GM23248 (cell line): ENCODE data around the gene JADE2. TPM values are rescaled to one million over a fixed set of nuclear protein-coding genes. Genes with fewer than 3 reads are reported as not detected.
A peak's percentile ranks its signal among the peaks of the same experiment; 100 is the strongest.

Experiments
- DNase-seq: peaks from one replicate; pipeline ENCODE4 v3.0.0-alpha.2; 2015
- H2AFZ ChIP-seq: fragments of 200-600 bp; sonication (generic); 2 replicates; pipeline ENCODE4 v1.6.1; 2016; ENCODE audit warnings: antibody characterized with exemption
- H3F3A ChIP-seq: fragments of 200-600 bp; sonication (generic); 2 replicates; pipeline ENCODE4 v1.6.1; 2016; ENCODE audit warnings: mild to moderate bottlenecking, antibody characterized with exemption, mixed run types; ENCODE audit not compliant: insufficient read depth
- H3K27ac ChIP-seq: fragments of 200-600 bp; sonication (generic); 2 replicates; pipeline ENCODE4 v1.5.1; 2016; ENCODE audit warnings: mild to moderate bottlenecking
- H3K27me3 ChIP-seq: fragments of 200-600 bp; sonication (generic); replicated peaks from 2 replicates; pipeline ENCODE4 v1.6.1; 2016; ENCODE audit warnings: mild to moderate bottlenecking; ENCODE audit not compliant: insufficient read depth
- H3K36me3 ChIP-seq: fragments of 200-600 bp; sonication (generic); 2 replicates; pipeline ENCODE4 v1.6.1; 2016; ENCODE audit warnings: low read depth, mild to moderate bottlenecking
- H3K4me1 ChIP-seq: fragments of 200-600 bp; sonication (generic); 2 replicates; pipeline ENCODE4 v1.6.1; 2016; ENCODE audit warnings: mild to moderate bottlenecking; ENCODE audit not compliant: insufficient read depth
- H3K4me2 ChIP-seq: fragments of 200-600 bp; sonication (generic); one replicate; pipeline ENCODE4 v1.6.1; 2016; ENCODE audit warnings: mild to moderate bottlenecking; ENCODE audit not compliant: unreplicated experiment
- H3K4me3 ChIP-seq: fragments of 200-600 bp; sonication (generic); 2 replicates; pipeline ENCODE4 v1.5.1; 2016; ENCODE audit warnings: mild to moderate bottlenecking
- H3K79me2 ChIP-seq: fragments of 200-600 bp; sonication (generic); 2 replicates; pipeline ENCODE4 v1.6.1; 2016; ENCODE audit warnings: mild to moderate bottlenecking; ENCODE audit not compliant: insufficient read depth
- H3K9ac ChIP-seq: fragments of 200-600 bp; sonication (generic); 2 replicates; pipeline ENCODE4 v1.6.1; 2016; ENCODE audit warnings: mild to moderate bottlenecking
- H3K9me2 ChIP-seq: fragments of 200-600 bp; sonication (generic); 2 replicates; pipeline ENCODE4 v1.6.1; 2016; ENCODE audit warnings: mixed run types, mild to moderate bottlenecking, moderate library complexity; ENCODE audit not compliant: insufficient read depth
- H3K9me3 ChIP-seq: fragments of 200-600 bp; sonication (generic); one replicate; pipeline ENCODE4 v1.6.1; 2017; ENCODE audit warnings: low read depth
- H4K20me1 ChIP-seq: fragments of 200-600 bp; sonication (generic); 2 replicates; pipeline ENCODE4 v1.6.0; 2016; ENCODE audit not compliant: insufficient read depth
- EZH2 ChIP-seq: fragments of 200-600 bp; sonication (generic); IDR thresholded peaks from 2 replicates; pipeline ENCODE4 v1.6.1; 2018; ENCODE audit warnings: antibody characterized with exemption, mild to moderate bottlenecking; ENCODE audit not compliant: insufficient read depth, poor library complexity, severe bottlenecking
- EZH2phosphoT487 ChIP-seq: fragments of 200-600 bp; sonication (generic); IDR thresholded peaks from 2 replicates; pipeline ENCODE4 v1.6.1; 2018; ENCODE audit warnings: antibody characterized with exemption, moderate library complexity, mild to moderate bottlenecking, low read depth; ENCODE audit not compliant: insufficient read depth
- whole genome bisulfite sequencing, 2 experiments: methylation state at CpG; one replicate each; pipeline ENCODE4 v1.1.6; 2015 to 2017; ENCODE audit warnings: low lambda C conversion rate in 2 of 2, low coverage in 1 of 2; ENCODE audit errors: missing lambda C conversion rate in 2 of 2; 5-methylcytosine and 5-hydroxymethylcytosine counted together
- in situ Hi-C: fragments of 300-500 bp; cut with MboI; formaldehyde crosslinking; loops from 2 replicates; pipeline ENCODE4 v1.15.0; 2020
- polyA plus RNA-seq: library from polyadenylated mRNA; unstranded; fragments of >200 nt; fragmentation: Nextera tagmentation; extraction: Ambion mirVana; gene quantifications from 2 replicates; pipeline ENCODE4 v1.2.1, GENCODE V29; 2016
- total RNA-seq: library from RNA; depleted of rRNA; stranded (reverse); fragments of >200 nt; shearing (Covaris generic); gene quantifications from 2 replicates; pipeline ENCODE4 v1.2.3, GENCODE V29; 2014

JADE2 gene
- total and polyA plus RNA-seq, 2 experiments from 2014 or later = 7.1 to 18.0 TPM

GRCh38 chr5:134574521-134574920 lies 49.1 kb downstream of the JADE2 start:
- H3K27me3 ChIP-seq = no peaks in the 10 kb centered on the region
- no peak overlapping the region for H3K27ac ChIP-seq
- H3F3A ChIP-seq = no peaks in the 10 kb centered on the region
- H3K79me2 ChIP-seq = peaks cover 24% of the 10 kb centered on the region
- peaks cover 3% of the 10 kb centered on the region; the same call in 1 of the 2 replicates for H3K36me3 ChIP-seq
- H4K20me1 ChIP-seq = no peaks in the 10 kb centered on the region
- TF ChIP-seq EZH2phosphoT487 (no peak), EZH2 (no peak)
- H3K9me2 ChIP-seq = no peaks in the 10 kb centered on the region
- WGBS, 2 experiments = 74 to 79% methylated on average over 4 of the region's 4 CpGs
- H3K4me1 ChIP-seq = no peaks in the 10 kb centered on the region
- no peak overlapping the region for H2AFZ ChIP-seq
- no peak for DNase-seq
- no peaks in the 10 kb centered on the region for H3K9me3 ChIP-seq
- no peak overlapping the region for H3K9ac ChIP-seq
- H3K4me3 ChIP-seq = no peak overlapping the region
- in situ Hi-C loops = no loop called here
- no peak overlapping the region for H3K4me2 ChIP-seq

- no peak for DNase-seq
- H3K4me1 ChIP-seq = no peaks in the 10 kb centered on the region
- H3K9me3 ChIP-seq = no peaks in the 10 kb centered on the region
- H3K79me2 ChIP-seq = peaks cover 16% of the 10 kb centered on the region
- 82 to 87% methylated on average over 2 of the region's 2 CpGs for WGBS, 2 experiments
- in situ Hi-C loops = loop anchor here (25.0 kb wide), 1 partner anchor 388 kb away; the partner anchor contains the start of gene SKP1
- H3K4me3 ChIP-seq = no peak overlapping the region
- no peak overlapping the region for H3K4me2 ChIP-seq
- H3K9me2 ChIP-seq = no peaks in the 10 kb centered on the region
- H3F3A ChIP-seq = no peaks in the 10 kb centered on the region
- TF ChIP-seq EZH2phosphoT487 (no peak), EZH2 (no peak)
- no peaks in the 10 kb centered on the region for H4K20me1 ChIP-seq
- H3K36me3 ChIP-seq = peaks cover 3% of the 10 kb centered on the region; the same call in 1 of the 2 replicates
- no peak overlapping the region for H3K27ac ChIP-seq
- no peak overlapping the region for H3K9ac ChIP-seq
- no peak overlapping the region for H2AFZ ChIP-seq
- no peaks in the 10 kb centered on the region for H3K27me3 ChIP-seq
Measured at GRCh38 chr5:134575316-134575715, 49.8 kb downstream of the JADE2 start.

- no peak overlapping the region for H3K27ac ChIP-seq
- no peaks in the 10 kb centered on the region for H4K20me1 ChIP-seq
- H3K27me3 ChIP-seq = no peaks in the 10 kb centered on the region
- peaks cover 8% of the 10 kb centered on the region for H3K36me3 ChIP-seq
- 90 to 91% methylated on average over 12 of the region's 12 CpGs for WGBS, 2 experiments
- H3K9me3 ChIP-seq = no peaks in the 10 kb centered on the region
- no peak for DNase-seq
- H3K4me3 ChIP-seq = no peak overlapping the region
- 0 out of 2 replicates have a peak, but pooled peaks cover 3% of the 10 kb centered on the region for H3F3A ChIP-seq
- TF ChIP-seq EZH2 (no peak), EZH2phosphoT487 (no peak)
- 0 out of 2 replicates have a peak, but pooled peaks cover 4% of the 10 kb centered on the region for H3K79me2 ChIP-seq
- in situ Hi-C loops = loop anchor here (25.0 kb wide), 1 partner anchor 389 kb away; the partner anchor contains the start of gene SKP1
- no peaks in the 10 kb centered on the region for H3K9me2 ChIP-seq
- H2AFZ ChIP-seq = no peak overlapping the region
- no peak overlapping the region for H3K4me2 ChIP-seq
- no peak overlapping the region for H3K9ac ChIP-seq
- no peaks in the 10 kb centered on the region for H3K4me1 ChIP-seq
Measured at GRCh38 chr5:134576386-134577021, 51.0 kb downstream of the JADE2 start.

GRCh38 chr5:134577022-134577795 lies 51.7 kb downstream of the JADE2 start:
- 52 to 61% methylated on average over 10 of the region's 10 CpGs for WGBS, 2 experiments
- H4K20me1 ChIP-seq = no peaks in the 10 kb centered on the region
- H3K4me1 ChIP-seq = no peaks in the 10 kb centered on the region
- no peak overlapping the region for H3K9ac ChIP-seq
- in situ Hi-C loops = loop anchor here (25.0 kb wide), 1 partner anchor 390 kb away; the partner anchor contains the start of gene SKP1
- H3F3A ChIP-seq = 0 out of 2 replicates have a peak, but pooled peaks cover 3% of the 10 kb centered on the region
- peaks cover 8% of the 10 kb centered on the region for H3K36me3 ChIP-seq
- H3K4me2 ChIP-seq = no peak overlapping the region
- no peaks in the 10 kb centered on the region for H3K9me3 ChIP-seq
- H3K27ac ChIP-seq = 0 out of 2 replicates have a peak overlapping the region, but pooled peaks have one; percentile 34
- H3K79me2 ChIP-seq = no peaks in the 10 kb centered on the region
- TF ChIP-seq EZH2phosphoT487 = no peak
- TF ChIP-seq EZH2 = no peak
- H3K4me3 ChIP-seq = no peak overlapping the region
- DNase-seq = peak; percentile 89
- H3K9me2 ChIP-seq = no peaks in the 10 kb centered on the region
- H2AFZ ChIP-seq = no peak overlapping the region
- H3K27me3 ChIP-seq = no peaks in the 10 kb centered on the region
